GM23338 (cell line): ENCODE measurements around the gene EMCN. TPM values are rescaled to one million over a fixed set of nuclear protein-coding genes. Genes with fewer than 3 reads are reported as not detected.

ENCODE experiments used
- ATAC-seq: fragments of 200-7000 bp; cut with Tn5 transposase; 3 replicates; pipeline ENCODE4 v1.9.1; 2020
- DNase-seq: peaks from one replicate; pipeline ENCODE4 v3.0.0-alpha.2; 2015; ENCODE audit warnings: low spot score
- H2AFZ ChIP-seq: fragments of 200-600 bp; sonication (generic); 2 replicates; pipeline ENCODE4 v1.8.0; 2016; ENCODE audit warnings: antibody characterized with exemption, mild to moderate bottlenecking, moderate library complexity
- H3F3A ChIP-seq: fragments of 200-600 bp; sonication (generic); replicated peaks from 2 replicates; pipeline ENCODE4 v1.8.0; 2017; ENCODE audit warnings: antibody characterized with exemption, mixed run types, low read depth
- H3K27ac ChIP-seq: fragments of 200-600 bp; sonication (generic); 2 replicates; pipeline ENCODE4 v1.6.1; 2016; ENCODE audit warnings: low read depth
- H3K27me3 ChIP-seq: fragments of 200-600 bp; sonication (generic); 2 replicates; pipeline ENCODE4 v1.8.0; 2016; ENCODE audit warnings: mild to moderate bottlenecking, mixed run types, moderate library complexity; ENCODE audit not compliant: insufficient read depth
- H3K36me3 ChIP-seq: fragments of 200-600 bp; sonication (generic); 2 replicates; pipeline ENCODE4 v1.8.0; 2016; ENCODE audit warnings: mild to moderate bottlenecking; ENCODE audit not compliant: insufficient read depth
- H3K4me1 ChIP-seq: fragments of 200-600 bp; sonication (generic); 2 replicates; pipeline ENCODE4 v1.8.0; 2016; ENCODE audit warnings: mild to moderate bottlenecking, moderate library complexity; ENCODE audit not compliant: insufficient read depth
- H3K4me2 ChIP-seq: fragments of 200-600 bp; sonication (generic); 2 replicates; pipeline ENCODE4 v1.7.1; 2017; ENCODE audit warnings: mixed run types
- H3K4me3 ChIP-seq: fragments of 200-600 bp; sonication (generic); 2 replicates; pipeline ENCODE4 v1.6.1; 2016; ENCODE audit warnings: mixed run types
- H3K79me2 ChIP-seq: fragments of 200-600 bp; sonication (generic); replicated peaks from 2 replicates; pipeline ENCODE4 v1.8.0; 2017; ENCODE audit warnings: mild to moderate bottlenecking; ENCODE audit not compliant: insufficient read depth
- H3K9me2 ChIP-seq: fragments of 200-600 bp; sonication (generic); 2 replicates; pipeline ENCODE4 v1.8.0; 2017; ENCODE audit not compliant: insufficient read depth
- H4K20me1 ChIP-seq: fragments of 200-600 bp; sonication (generic); replicated peaks from 2 replicates; pipeline ENCODE4 v1.8.0; 2017; ENCODE audit warnings: mild to moderate bottlenecking; ENCODE audit not compliant: insufficient read depth
- H3K27ac Mint-ChIP-seq: 2 replicates; pipeline ENCODE4 v1.8.0; 2020; ENCODE audit warnings: inconsistent platforms, mild to moderate bottlenecking, moderate library complexity, mixed read lengths
- H3K27me3 Mint-ChIP-seq: 3 replicates; pipeline ENCODE4 v1.8.0; 2022; ENCODE audit warnings: low read depth, mild to moderate bottlenecking, moderate library complexity, mixed read lengths, inconsistent platforms; ENCODE audit not compliant: insufficient read depth, poor library complexity
- H3K36me3 Mint-ChIP-seq: 3 replicates; pipeline ENCODE4 v1.8.0; 2021; ENCODE audit warnings: low read depth, mild to moderate bottlenecking, inconsistent platforms, moderate library complexity, mixed read lengths
- H3K4me1 Mint-ChIP-seq: 3 replicates; pipeline ENCODE4 v1.8.0; 2020; ENCODE audit warnings: mild to moderate bottlenecking, inconsistent platforms, mixed read lengths
- H3K4me3 Mint-ChIP-seq: 3 replicates; pipeline ENCODE4 v1.8.0; 2021; ENCODE audit warnings: moderate library complexity, mild to moderate bottlenecking, inconsistent platforms, mixed read lengths
- H3K9me3 Mint-ChIP-seq: 3 replicates; pipeline ENCODE4 v1.8.0; 2020; ENCODE audit warnings: moderate library complexity, mild to moderate bottlenecking, inconsistent platforms, mixed read lengths
- CREB1 ChIP-seq: fragments of 250-450 bp; sonication (Bioruptor Pico); IDR thresholded peaks from 2 replicates; pipeline ENCODE4 v1.5.0; 2020; ENCODE audit warnings: low read depth, mild to moderate bottlenecking, moderate library complexity
- CTCF ChIP-seq, 2 experiments: fragments of 200-600 bp in 1 of 2; sonication (generic) in 1 of 2; conservative IDR thresholded peaks; 2 replicates each; pipeline versions ENCODE4 v1.5.1 to v1.6.1; 2016 to 2017; ENCODE audit warnings: antibody characterized with exemption in 2 of 2, low read depth in 2 of 2, mild to moderate bottlenecking in 2 of 2, moderate library complexity in 1 of 2
- ETS1 ChIP-seq: IDR thresholded peaks from 2 replicates; pipeline ENCODE4 v1.6.1; 2016; ENCODE audit warnings: antibody characterized with exemption
- EZH2 ChIP-seq: fragments of 200-600 bp; sonication (generic); IDR thresholded peaks from one replicate; pipeline ENCODE4 v1.8.0; 2017; ENCODE audit warnings: antibody characterized with exemption, mild to moderate bottlenecking, low read depth; ENCODE audit not compliant: unreplicated experiment
- NANOG ChIP-seq: IDR thresholded peaks from 2 replicates; pipeline ENCODE4 v1.6.1; 2016; ENCODE audit warnings: antibody characterized with exemption, borderline replicate concordance
- POLR2AphosphoS5 ChIP-seq: IDR thresholded peaks from 2 replicates; pipeline ENCODE4 v1.6.1; 2016; ENCODE audit warnings: antibody characterized with exemption, low read depth
- REST ChIP-seq: IDR thresholded peaks from one replicate; pipeline ENCODE4 v1.6.1; 2018; ENCODE audit warnings: antibody characterized with exemption; ENCODE audit not compliant: unreplicated experiment
- STAT1 ChIP-seq: IDR thresholded peaks from one replicate; pipeline ENCODE4 v1.6.1; 2016; ENCODE audit warnings: antibody characterized with exemption; ENCODE audit not compliant: unreplicated experiment
- ZNF114 ChIP-seq: fragments of 250-450 bp; sonication (Bioruptor Pico); IDR thresholded peaks from 2 replicates; pipeline ENCODE4 v1.5.0; 2020; ENCODE audit warnings: mild to moderate bottlenecking, moderate library complexity
- ZNF462 ChIP-seq: fragments of 250-450 bp; sonication (Bioruptor Pico); IDR thresholded peaks from 2 replicates; pipeline ENCODE4 v1.5.0; 2020; ENCODE audit warnings: mild to moderate bottlenecking, moderate library complexity
- polyA plus RNA-seq: library from polyadenylated mRNA; unstranded; fragments of >200 nt; fragmentation: Nextera tagmentation; extraction: Ambion mirVana; gene quantifications from 2 replicates; pipeline ENCODE4 v1.2.1, GENCODE V29; 2016
- total RNA-seq: library from RNA; depleted of rRNA; stranded (reverse); fragments of >200 nt; shearing (Covaris generic); gene quantifications from 2 replicates; pipeline ENCODE4 v1.2.3, GENCODE V29; 2014

EMCN gene
- total and polyA plus RNA-seq, 2 experiments from 2014 or later, result not detected

- no peak for TF ChIP-seq ZNF462 (CRISPR knock-in tag)
- TF ChIP-seq CREB1 (CRISPR knock-in tag), result no peak
- TF ChIP-seq EZH2, result no peak
These were observed 169.3 kb downstream of the EMCN start (continued) for GRCh38 chr4:100348473-100348872.

GRCh38 chr4:100347241-100347640, 170.6 kb downstream of the EMCN start:
- no peaks in the 10 kb centered on the region for H3K4me1 ChIP-seq
- no peaks in the 10 kb centered on the region for H4K20me1 ChIP-seq
- no peak overlapping the region for H2AFZ ChIP-seq
- H3K79me2 ChIP-seq, result no peaks in the 10 kb centered on the region
- no peak overlapping the region for H3K4me2 ChIP-seq
- H3F3A ChIP-seq, result no peaks in the 10 kb centered on the region
- Mint-ChIP-seq H3K4me3 (no peak overlapping the region), H3K36me3 (0 out of 3 replicates have a peak, but pooled peaks cover 3% of the 10 kb centered on the region), H3K9me3 (peaks cover 4% of the 10 kb centered on the region; the same call in 1 of the 3 replicates), H3K27ac (no peak overlapping the region), H3K27me3 (no peaks in the 10 kb centered on the region), H3K4me1 (0 out of 3 replicates have a peak, but pooled peaks cover 2% of the 10 kb centered on the region)
- H3K36me3 ChIP-seq, result no peaks in the 10 kb centered on the region
- DNase-seq (no peak), ATAC-seq (no peak)
- no peak overlapping the region for H3K4me3 ChIP-seq
- TF ChIP-seq POLR2AphosphoS5 (no peak), EZH2 (no peak), STAT1 (no peak), NANOG (no peak), ETS1 (no peak), CREB1 (CRISPR knock-in tag) (no peak), ZNF114 (CRISPR knock-in tag) (no peak), REST (no peak), CTCF (conservative IDR thresholded peaks at IDR 0.05; ENCODE audit: low read depth in 2 of 2) (no peak)
- no peaks in the 10 kb centered on the region for H3K27me3 ChIP-seq
- no peak overlapping the region for H3K27ac ChIP-seq
- H3K9me2 ChIP-seq, result no peaks in the 10 kb centered on the region
